Cerebellar cortex (tissue), 1 donor: ENCODE data around the gene WFDC1.

Experiments used
- DNase-seq: peaks from one replicate; pipeline ENCODE4 v3.0.0-alpha.2; 2015; ENCODE audit warnings: low spot score

WFDC1 gene

DNA sequence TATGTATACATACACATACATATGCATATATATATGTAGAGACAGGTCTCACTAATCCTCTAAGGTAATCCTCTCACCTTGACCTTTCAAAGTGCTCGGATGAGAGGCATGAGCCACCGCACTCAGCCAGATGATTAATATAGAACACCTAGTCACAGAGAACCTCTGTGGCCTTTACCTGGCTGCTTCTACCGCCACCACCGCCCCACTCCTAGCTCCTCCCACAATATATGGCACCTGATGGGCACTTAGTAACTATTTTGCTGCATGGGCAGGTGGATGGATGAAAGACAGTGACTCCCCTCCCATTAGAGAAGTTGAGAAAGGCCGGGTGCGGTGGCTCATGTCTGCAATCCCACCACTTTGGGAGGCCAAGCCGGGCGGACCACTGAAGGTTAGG is 57.0 kb downstream of the WFDC1 start:
- DNase-seq: no peak

DNA sequence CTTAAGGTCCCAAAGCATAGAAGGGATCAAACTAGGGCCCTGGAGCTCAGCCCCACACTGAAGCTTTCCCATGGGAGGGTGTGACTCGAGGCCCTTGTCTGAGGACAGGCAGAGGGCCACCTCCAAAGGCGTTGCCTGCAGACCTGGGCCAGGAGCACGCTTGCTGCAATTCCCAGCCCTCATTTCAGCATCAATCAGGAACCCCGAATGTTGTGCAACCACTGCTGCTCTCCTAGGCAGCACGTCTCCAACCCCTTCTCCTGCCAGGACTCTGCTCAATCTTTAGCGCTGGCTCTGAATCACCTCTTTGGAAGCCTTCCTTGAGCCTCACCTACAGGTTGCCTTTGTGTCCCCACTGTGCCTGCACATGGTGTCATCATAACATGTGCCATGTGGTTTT is 59.6 kb downstream of the WFDC1 start:
- no peak for DNase-seq

- no peak for DNase-seq
These were observed 60.5 kb downstream of the WFDC1 start for GRCh38 chr16:84355149-84355548.

- DNase-seq: no peak
These were observed 61.5 kb downstream of the WFDC1 start for GRCh38 chr16:84356176-84356575.

DNA sequence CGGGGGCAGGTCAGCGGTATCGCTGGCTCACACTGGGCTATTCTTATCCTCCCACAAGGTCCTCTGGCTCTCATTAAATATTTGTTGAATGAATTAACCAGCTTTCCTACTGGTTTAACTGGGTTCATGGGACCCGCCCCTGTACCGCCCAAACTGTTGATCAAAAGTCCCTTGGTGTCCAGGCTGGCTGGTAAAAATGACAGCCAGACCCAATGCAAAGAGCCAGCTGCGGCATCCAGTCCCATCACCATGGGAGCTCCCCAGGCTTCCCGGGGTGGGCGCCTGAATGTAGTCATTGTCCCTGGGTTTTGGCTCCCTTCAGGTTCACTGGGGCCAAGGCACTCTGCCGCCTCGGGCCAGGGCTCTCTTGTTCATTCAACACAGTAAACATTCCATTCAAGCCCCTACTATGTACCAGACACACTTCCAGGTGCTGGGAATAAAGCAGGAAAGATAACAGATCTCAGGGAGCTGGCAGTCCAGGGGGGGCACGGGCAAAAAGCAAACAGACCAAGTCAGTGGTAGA is 62.0 kb downstream of the WFDC1 start:
- DNase-seq: peak; percentile 11

DNA sequence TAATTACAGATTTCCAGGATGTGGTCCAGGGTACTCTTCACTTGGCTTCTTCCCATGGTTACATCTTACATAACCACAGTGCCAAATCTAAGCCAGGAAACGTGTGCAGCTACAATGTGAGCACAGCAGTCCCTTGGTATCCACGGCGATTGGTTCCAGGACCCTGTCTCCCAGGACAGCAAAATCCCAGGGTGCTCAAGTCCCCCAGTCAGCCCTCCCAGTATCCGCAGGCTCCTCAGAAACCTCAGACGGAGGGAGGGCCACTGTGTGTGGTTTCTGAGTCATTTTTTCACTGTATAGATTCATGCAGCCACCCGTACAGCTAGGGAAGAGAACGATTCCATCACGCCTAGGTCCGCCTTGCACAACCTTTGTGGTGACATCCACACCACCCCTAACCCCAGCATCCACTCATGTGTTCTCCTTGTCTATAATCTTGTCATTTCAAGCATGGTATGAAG is 62.5 kb downstream of the WFDC1 start:
- peak; percentile 7 for DNase-seq

GRCh38 chr16:84358601-84359295 is 64.1 kb downstream of the WFDC1 start:
- DNase-seq: no peak

- DNase-seq: no peak
These were observed 64.6 kb downstream of the WFDC1 start for GRCh38 chr16:84359326-84359725.

DNA sequence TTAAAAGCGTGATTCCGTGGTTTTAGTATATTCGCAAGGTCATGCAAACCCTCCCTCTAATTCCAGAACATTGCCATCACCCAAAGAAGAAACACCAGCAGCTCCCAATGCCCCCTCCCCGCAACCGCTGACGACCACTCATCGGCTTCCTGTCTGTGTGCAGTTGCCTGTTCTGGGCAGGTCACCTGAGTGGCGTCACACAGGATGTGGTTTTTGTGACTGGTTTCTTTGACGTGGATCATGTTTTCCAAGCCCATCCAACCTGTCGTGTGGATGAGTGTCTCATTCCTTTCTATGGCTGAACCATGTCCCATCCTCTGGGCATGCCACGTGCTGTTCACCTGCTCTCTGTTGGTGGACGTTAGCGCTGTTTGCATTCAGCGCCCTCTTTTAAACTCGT is 65.5 kb downstream of the WFDC1 start:
- DNase-seq: no peak

- no peak for DNase-seq
These were observed 66.1 kb downstream of the WFDC1 start for GRCh38 chr16:84360748-84361147.

GRCh38 chr16:84361546-84361945 is 66.9 kb downstream of the WFDC1 start:
- no peak for DNase-seq

- DNase-seq: no peak
These were observed 67.8 kb downstream of the WFDC1 start for GRCh38 chr16:84362471-84362941.

DNA sequence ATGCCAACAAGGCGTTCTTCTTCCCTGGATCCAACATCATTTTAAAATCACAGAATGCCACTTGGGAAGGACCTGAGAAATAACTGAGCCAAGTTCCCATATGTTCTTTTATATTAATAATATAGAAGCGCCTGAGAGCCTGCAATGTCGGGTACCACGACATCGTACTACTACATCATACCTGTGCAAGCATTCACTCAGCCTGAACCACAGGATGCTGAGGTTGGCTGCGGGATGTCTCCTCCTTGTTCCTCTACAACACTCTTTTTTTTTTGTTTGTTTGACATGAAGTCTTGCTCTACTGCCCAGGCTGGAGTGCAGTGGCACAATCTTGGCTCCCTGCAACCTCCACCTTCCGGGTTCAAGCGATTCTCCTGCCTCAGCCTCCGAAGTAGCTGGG is 71.5 kb downstream of the WFDC1 start:
- no peak for DNase-seq

GRCh38 chr16:84367297-84367680 is 72.6 kb downstream of the WFDC1 start:
- no peak for DNase-seq

DNA sequence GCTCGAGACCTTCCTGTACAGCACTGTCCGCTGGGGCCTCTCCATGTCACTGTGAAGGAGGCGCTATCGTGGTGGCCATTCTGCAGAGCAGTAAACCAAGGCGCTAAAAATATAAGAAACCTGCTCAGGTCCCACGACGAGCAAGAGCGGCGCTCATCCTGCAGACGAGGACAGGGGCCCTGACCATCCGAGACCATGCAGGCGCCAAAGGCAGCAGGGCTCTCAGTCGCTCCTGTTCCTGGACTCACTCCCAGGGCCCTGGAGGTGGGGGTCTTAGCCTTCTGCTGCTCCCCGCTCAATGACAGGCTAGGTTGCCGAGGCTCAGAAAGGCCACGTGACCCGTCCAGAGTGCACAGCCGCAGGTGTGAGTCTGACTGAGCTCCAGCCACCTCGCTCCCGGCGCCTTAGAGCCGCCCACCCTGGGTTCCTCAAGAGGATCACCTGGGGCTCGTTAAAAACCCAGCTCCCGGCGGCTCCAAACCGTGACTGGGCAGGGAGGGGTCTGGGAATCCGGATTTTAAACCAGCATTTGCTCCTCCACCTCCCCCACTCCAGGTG is 73.2 kb downstream of the WFDC1 start:
- no peak for DNase-seq

DNA sequence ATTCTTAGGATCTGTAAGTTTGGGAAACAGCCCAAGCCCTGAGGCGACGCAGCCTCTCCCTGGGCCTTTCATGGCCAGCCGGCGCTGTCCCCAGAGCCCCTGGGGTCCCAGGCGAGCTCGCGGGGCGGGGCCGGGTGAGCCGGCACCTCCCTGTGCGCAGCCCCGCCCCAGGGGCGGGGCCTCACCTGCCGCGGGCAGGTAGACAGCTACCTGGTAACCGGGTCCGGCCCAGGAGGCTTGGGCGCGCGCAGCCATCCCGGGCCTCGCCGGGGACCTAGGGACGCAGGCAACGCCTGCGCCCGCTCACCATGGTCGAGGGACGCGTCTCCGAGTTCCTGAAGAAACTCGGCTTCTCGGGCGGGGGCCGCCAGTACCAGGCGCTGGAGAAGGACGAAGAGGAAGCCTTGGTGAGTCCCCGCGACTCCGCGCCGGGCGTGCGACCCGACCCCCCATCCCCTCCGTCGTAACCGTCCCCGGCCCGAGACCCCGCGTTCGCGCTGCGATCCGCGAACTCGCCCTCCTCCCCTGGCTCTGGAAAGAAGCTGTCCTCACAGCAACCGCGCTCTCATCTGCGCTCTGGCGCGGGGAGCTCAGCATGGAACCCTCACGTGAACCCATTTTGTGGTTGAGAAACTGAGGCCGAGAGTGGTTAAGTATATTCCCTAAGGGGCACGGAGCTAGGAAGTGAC is 73.8 kb downstream of the WFDC1 start, which contains the start of gene ATP2C2:
TSS of gene ATP2C2 (plus strand) at position 231 of the 689 bp plus-strand sequence. CDS start at position 309, 78 bp downstream.
- no peak for DNase-seq

DNA sequence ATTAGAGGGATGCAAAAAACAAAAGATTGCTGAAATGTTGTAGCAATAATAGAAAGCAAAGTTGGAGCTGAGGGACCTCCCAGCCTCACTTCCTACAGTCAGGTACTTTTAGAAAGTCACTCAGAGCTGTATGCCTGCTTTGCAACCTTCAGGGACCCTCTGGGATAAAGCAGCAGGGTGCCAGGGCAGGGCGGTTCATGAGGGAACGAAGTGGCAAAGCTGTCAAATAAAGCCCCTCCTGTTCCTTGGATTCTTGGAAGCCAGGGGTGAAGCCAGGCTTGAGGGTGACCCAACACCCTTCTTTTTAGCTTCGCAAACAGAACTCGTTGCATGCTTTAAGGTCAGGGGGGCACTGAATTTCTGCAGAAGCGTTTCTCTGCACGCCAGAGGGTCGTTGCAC is 74.4 kb downstream of the WFDC1 start:
- no peak for DNase-seq

DNA sequence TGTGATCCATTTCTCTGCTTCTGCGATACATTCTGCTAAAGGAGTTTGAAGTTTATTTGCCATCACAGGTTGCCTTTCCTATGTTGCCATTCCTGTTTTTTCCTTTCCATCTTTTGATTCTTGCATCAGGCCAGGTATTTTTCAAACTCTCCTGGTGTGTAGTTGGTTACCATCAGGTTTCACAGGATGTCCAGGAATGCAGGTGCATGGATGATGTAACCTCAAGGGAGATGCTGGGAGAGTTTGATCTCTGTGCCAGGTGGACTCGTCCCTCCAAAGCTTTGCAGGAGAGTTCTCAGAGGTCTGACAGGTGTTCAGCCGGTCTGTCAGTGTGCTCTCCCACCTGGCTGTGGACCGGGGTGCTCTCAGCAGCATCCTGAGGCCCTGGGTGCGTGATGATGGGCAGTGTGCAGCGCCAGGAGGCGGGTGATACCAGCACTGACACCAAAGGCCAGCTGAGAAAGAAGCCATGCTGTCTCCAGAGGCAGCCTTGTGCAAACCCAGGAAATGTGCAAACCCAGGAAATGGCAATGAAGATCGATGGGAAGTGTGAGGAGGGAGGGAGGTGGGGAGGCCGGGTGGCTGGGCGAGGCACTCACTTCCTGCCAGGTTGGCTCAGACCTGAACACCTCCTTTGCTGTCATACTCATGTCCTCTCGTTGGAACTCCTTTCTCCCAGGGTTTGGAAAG is 75.4 kb downstream of the WFDC1 start:
- no peak for DNase-seq

DNA sequence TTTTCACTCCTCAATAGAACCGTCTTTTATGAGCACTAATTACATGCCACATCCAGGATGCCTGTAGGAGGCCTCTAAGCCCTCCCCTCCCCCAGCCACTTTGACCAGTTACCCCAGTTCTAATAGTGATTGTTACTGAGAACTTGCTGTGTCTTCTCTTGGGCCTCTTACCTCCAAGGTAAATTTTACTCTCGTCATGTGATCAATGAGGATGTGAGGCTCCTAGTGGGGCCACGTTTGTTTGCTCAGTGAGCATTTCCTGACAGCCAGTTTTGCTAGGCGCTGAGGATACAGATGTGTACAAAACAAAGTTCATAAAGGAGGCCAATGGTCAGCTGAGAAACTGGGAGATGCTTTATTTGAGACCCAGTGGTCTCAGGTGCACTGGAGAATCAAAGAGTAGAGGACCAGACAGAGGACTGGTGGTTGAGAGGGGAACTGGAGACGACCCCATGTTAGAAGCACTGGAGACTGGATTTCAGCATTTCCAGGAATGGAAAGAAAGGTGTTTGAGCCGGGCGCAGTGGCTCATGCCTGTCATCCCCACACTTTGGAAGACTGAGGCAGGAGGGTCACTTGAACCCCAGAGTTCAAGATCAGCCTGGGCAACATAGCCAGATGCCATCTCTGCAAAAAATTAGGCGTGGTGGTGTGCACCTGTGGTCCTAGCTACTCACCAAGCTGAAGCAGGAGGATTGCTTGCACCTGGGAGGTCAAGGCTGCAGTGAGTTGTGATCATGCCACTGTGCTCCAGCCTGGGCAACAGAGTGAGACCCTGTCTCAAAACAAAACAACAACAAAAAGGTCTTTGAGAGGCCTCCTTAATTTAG is 76.3 kb downstream of the WFDC1 start:
- DNase-seq: no peak

- DNase-seq: no peak
These were observed 76.8 kb downstream of the WFDC1 start for GRCh38 chr16:84371553-84371865.

DNA sequence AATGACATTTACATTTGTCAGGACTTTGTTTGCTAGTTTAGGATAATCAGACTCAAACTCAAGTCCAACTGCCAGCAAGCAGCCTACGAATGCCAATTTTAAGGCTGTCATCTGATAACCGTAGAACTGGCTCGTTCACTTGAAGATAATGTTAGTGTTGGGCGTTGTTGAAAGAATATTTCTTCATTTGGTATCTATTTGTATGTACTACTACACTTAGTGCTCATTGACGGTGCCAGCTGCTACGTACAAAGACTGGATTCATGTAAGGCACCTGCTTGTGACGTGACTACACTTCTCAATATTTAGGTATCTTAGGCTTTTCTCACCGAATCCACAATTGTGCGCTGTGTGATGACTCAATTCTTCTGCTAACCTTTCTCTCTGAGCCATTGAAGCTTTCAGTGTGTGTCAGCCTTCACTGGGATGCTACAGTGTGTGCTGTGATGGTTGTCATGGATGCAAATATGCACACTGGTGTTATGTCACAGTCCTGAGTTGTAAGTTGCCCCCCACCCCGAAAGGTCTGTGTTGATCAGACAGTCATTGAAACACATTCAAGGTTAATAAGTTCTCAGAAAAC is 79.3 kb downstream of the WFDC1 start:
- DNase-seq: no peak
